GM18526 (cell line): Measurements from ENCODE around the gene TRMT10C.
A peak's percentile ranks its signal among the peaks of the same experiment; 100 is the strongest.

Source experiments
- POLR2A ChIP-seq: IDR thresholded peaks from 3 replicates; pipeline ENCODE4 v1.6.1; 2011; ENCODE audit not compliant: insufficient read length; ENCODE audit errors: extremely low read depth

Gene TRMT10C

GRCh38 chr3:101533603-101533968, 28.1 kb upstream of the TRMT10C start:
- TF ChIP-seq POLR2A: no peak

- TF ChIP-seq POLR2A: no peak
Observed at GRCh38 chr3:101535221-101535620, 26.4 kb upstream of the TRMT10C start.

- TF ChIP-seq POLR2A: no peak
Observed at GRCh38 chr3:101536266-101536665, 25.4 kb upstream of the TRMT10C start.

GRCh38 chr3:101542957-101543356, 18.7 kb upstream of the TRMT10C start:
- TF ChIP-seq POLR2A: no peak

- TF ChIP-seq POLR2A: no peak
Observed at GRCh38 chr3:101544161-101544850, 17.4 kb upstream of the TRMT10C start.

GRCh38 chr3:101548527-101549105, 13.1 kb upstream of the TRMT10C start:
- TF ChIP-seq POLR2A: no peak

GRCh38 chr3:101549473-101549872, 12.2 kb upstream of the TRMT10C start:
- no peak for TF ChIP-seq POLR2A

- no peak for TF ChIP-seq POLR2A
Observed at GRCh38 chr3:101556064-101556463, 5.6 kb upstream of the TRMT10C start.

- no peak for TF ChIP-seq POLR2A
Observed at GRCh38 chr3:101567528-101568317, 6.1 kb downstream of the TRMT10C start.

GRCh38 chr3:101571028-101571895, 9.6 kb downstream of the TRMT10C start:
- TF ChIP-seq POLR2A: no peak

GRCh38 chr3:101573449-101574387, 12.1 kb downstream of the TRMT10C start, which contains the start of gene PCNP:
PCNP (plus strand) TSS chr3:101574180; CDS start chr3:101574216, 36 bp downstream.
- TF ChIP-seq POLR2A: peak; percentile 90

GRCh38 chr3:101574388-101575112, 12.9 kb downstream of the TRMT10C start:
- TF ChIP-seq POLR2A: no peak

- TF ChIP-seq POLR2A: no peak
Observed at GRCh38 chr3:101577286-101577685, 15.6 kb downstream of the TRMT10C start.
